Ovary (tissue), 3 donors: ENCODE data around the gene PTMS.

Experiments
- CTCF ChIP-seq, 3 donors: fragments of 450-650 bp in 2 of 3; fragments of 200-600 bp in 1 of 3; IDR thresholded peaks; one replicate each; pipeline versions ENCODE4 v1.5.1 to v1.8.0; 2016 to 2022; ENCODE audit warnings: antibody characterized with exemption in 3 of 3, mild to moderate bottlenecking in 1 of 3
- EP300 ChIP-seq: sonication (generic); formaldehyde crosslinking; IDR thresholded peaks from one replicate; pipeline ENCODE4 v1.6.1; 2017; ENCODE audit warnings: antibody characterized with exemption
- POLR2A ChIP-seq: fragments of 450-650 bp; IDR thresholded peaks from one replicate; pipeline ENCODE4 v1.6.1; 2017; ENCODE audit warnings: antibody characterized with exemption, mild to moderate bottlenecking, moderate library complexity
- donor health status: DM: no; HTN: no; CAD: no.

GRCh38 chr12:6725350-6725749 lies 40.8 kb upstream of the PTMS start:
- TF ChIP-seq CTCF (IDR thresholded peaks at IDR 0.05) (no peak), POLR2A (no peak), EP300 (no peak)
